Keratinocyte (primary cell): ENCODE measurements around the gene RET.

Experiments used
- EZH2 ChIP-seq: IDR thresholded peaks from one replicate; pipeline ENCODE4 v1.6.1; 2012; ENCODE audit warnings: inconsistent platforms, mild to moderate bottlenecking, low read length, moderate library complexity
- TF ChIP-seq, protein P1 (sequence below), 3 experiments: IDR thresholded peaks in 1 of 3; conservative IDR thresholded peaks in 1 of 3; optimal IDR thresholded peaks in 1 of 3; 2 replicates in 2 of 3; 3 replicates in 1 of 3; pipeline versions ENCODE3 to v1.5.1; 2011; ENCODE audit warnings: low read length in 3 of 3, mild to moderate bottlenecking in 3 of 3, moderate library complexity in 2 of 3, control low read depth in 1 of 3, inconsistent platforms in 1 of 3; ENCODE audit not compliant: insufficient read depth in 2 of 3; ENCODE audit errors: extremely low read depth in 1 of 3

DNA sequence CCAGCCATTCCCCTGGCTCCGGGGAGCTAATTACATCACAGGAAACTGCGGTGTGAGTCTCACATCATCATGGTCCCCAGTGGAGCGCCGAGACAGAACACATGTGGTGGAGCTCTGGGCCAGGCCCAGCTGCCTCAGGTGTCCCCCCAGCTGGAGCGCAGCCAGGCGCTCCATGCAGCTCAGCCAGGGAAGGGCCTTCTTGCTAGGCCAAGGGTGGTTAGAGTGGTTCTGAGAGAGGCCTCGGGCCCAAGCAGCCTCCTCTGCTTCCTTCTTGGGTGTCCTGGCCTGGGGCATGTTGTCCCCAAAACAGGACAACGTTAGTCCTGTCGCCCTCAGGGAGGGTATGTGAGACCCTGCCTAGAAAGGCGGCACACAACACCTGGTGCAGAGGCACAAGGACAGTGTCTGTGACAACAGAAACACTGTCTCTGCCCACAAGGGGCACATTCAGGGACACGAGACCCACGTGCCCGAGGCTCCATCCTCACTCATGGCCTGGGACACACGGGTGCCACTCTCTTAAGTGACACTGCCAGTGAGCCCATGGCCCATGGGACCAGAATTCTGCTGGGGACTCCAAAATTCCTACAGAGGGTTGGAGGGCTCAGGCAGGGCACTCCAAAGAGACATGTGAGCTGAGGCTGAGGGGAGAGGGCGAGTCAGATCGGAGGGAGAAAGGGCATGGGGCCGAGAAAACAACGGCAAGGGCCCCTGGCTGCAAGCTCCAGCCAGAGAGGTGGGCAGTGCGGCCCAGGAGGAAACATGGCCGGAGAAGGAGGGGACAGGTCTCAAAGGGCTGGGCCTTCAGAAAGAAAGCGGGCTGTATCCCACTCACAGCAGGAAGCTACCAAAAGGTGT lies 37.0 kb upstream of the RET start:
- TF ChIP-seq, protein P1, sequence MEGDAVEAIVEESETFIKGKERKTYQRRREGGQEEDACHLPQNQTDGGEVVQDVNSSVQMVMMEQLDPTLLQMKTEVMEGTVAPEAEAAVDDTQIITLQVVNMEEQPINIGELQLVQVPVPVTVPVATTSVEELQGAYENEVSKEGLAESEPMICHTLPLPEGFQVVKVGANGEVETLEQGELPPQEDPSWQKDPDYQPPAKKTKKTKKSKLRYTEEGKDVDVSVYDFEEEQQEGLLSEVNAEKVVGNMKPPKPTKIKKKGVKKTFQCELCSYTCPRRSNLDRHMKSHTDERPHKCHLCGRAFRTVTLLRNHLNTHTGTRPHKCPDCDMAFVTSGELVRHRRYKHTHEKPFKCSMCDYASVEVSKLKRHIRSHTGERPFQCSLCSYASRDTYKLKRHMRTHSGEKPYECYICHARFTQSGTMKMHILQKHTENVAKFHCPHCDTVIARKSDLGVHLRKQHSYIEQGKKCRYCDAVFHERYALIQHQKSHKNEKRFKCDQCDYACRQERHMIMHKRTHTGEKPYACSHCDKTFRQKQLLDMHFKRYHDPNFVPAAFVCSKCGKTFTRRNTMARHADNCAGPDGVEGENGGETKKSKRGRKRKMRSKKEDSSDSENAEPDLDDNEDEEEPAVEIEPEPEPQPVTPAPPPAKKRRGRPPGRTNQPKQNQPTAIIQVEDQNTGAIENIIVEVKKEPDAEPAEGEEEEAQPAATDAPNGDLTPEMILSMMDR (optimal IDR thresholded peaks at IDR 0.05 in 1 of 3, IDR thresholded peaks at IDR 0.05 in 1 of 3, conservative IDR thresholded peaks at IDR 0.05 in 1 of 3; ENCODE audit: extremely low read depth in 1 of 3, insufficient read depth in 2 of 3, low read length in 3 of 3), result no peak
- no peak for TF ChIP-seq EZH2
